NCI-H82 treated with DMSO at 0.1 percent for 48 hours (cell line): ENCODE data around the gene NUBP2.

Experiments
- DNase-seq: peaks from one replicate; lab custom pipeline; 2025; ENCODE audit not compliant: unreplicated experiment; lab: John Stamatoyannopoulos, UW

NUBP2 gene

GRCh38 chr16:1823821-1824220, 41.1 kb downstream of the NUBP2 start:
- peak; percentile 10 for DNase-seq

DNA sequence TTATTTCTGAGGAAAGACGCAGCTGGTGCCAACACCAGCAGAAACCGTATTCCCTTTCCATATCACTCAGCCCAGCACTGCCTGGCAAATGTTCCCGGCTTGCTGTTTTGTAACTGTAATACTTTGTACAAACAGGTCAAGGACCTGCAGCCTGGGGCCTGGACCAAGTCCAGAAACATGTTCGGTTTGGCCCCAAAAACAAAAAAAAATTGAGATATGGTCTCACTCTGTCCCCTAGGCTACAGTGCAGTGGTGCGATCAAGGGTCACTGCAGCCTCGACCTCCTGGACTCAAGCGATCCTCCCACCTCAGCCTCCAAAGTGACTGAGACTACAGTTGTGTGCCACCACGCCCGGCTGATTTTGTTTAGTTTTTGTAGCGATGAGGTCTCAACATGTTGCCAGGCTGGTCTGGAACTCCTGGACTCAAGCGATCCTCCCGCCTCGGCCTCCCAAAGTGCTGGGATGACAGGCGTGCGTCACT, 42.7 kb downstream of the NUBP2 start:
- DNase-seq: no peak

GRCh38 chr16:1825864-1826690, 43.3 kb downstream of the NUBP2 start:
- DNase-seq: no peak

GRCh38 chr16:1826691-1827573, 44.2 kb downstream of the NUBP2 start, which contains the start of the genes FAHD1 and HAGH:
FAHD1 (plus strand) TSS chr16:1827206; CDS start chr16:1827239, 33 bp downstream.
HAGH (minus strand) TSS chr16:1826825; CDS start chr16:1826787, 38 bp downstream.
- DNase-seq: peak; percentile 73

- DNase-seq: no peak
Measured at GRCh38 chr16:1828645-1829410, 46.1 kb downstream of the NUBP2 start.

- no peak for DNase-seq
Measured at GRCh38 chr16:1830213-1830612, 47.5 kb downstream of the NUBP2 start.

DNA sequence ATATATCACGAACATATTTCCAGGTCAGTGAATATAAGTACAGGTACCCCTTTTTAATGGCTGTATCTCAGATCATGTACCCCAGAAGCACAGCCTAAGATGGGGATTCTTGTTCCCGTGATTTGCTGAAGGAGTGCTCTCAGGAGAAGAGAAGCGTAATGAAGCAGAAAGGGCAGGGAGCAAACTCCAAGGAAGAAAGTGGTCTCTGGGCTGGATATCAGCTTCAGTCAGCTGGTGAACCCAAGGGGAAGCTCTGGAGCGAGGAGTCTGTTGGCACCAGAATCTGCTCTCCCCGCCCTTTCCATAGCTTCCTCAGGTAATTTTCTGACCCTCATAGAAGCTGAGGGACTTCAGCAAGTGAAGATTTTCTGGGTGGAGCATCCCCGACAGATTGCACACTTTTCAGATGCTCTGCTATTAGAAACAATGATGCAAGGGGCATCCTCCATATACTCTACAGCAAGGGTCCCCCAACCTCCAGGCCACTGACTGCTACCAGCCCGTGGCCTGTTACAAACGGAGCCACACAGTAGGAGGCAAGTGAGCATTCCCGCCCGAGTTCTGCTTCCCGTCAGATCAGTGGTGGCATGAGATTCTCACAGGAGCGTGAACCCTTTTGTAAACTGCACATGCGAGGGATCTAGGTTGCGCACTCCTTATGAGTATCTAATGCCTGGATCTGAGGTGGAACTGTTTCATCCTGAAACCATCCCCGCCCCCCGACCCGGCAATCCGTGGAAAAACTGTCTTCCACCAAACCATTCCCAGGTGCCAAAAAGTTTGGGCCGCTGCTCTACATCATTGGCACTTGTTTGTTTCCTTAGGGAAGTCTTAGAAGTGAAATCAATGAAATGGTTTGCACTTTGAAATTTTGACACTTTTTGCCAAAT, 48.7 kb downstream of the NUBP2 start:
- no peak for DNase-seq

GRCh38 chr16:1832838-1833454, 50.2 kb downstream of the NUBP2 start:
- DNase-seq: no peak

- DNase-seq: no peak
Measured at GRCh38 chr16:1834096-1834495, 51.3 kb downstream of the NUBP2 start.
